Muscle layer of colon (tissue), 2 donors: ENCODE results near the gene LAG3.
A peak's percentile ranks its signal among the peaks of the same experiment; 100 is the strongest.

Experiments
- H3K27ac ChIP-seq: one replicate; pipeline ENCODE4 v1.7.0; 2013; ENCODE audit warnings: low read depth, mild to moderate bottlenecking, low read length, moderate library complexity
- H3K27me3 ChIP-seq, 2 donors: one replicate each; pipeline ENCODE4 v1.7.0; 2013; ENCODE audit warnings: low read length in 2 of 2, mild to moderate bottlenecking in 2 of 2; ENCODE audit not compliant: insufficient read depth in 2 of 2, control insufficient read depth in 1 of 2
- H3K36me3 ChIP-seq: one replicate; pipeline ENCODE4 v1.7.0; 2013; ENCODE audit warnings: mild to moderate bottlenecking, low read length; ENCODE audit not compliant: insufficient read depth
- H3K4me1 ChIP-seq: one replicate; pipeline ENCODE4 v1.7.0; 2013; ENCODE audit warnings: mild to moderate bottlenecking, low read length; ENCODE audit not compliant: insufficient read depth
- H3K4me3 ChIP-seq, 2 donors: one replicate each; pipeline ENCODE4 v1.7.0; 2013; ENCODE audit warnings: low read length in 2 of 2, low read depth in 1 of 2, mild to moderate bottlenecking in 1 of 2, moderate library complexity in 1 of 2
- H3K9ac ChIP-seq: one replicate; pipeline ENCODE4 v1.7.0; 2013; ENCODE audit warnings: low read length
- H3K9me3 ChIP-seq: one replicate; pipeline ENCODE4 v1.7.0; 2013; ENCODE audit warnings: mild to moderate bottlenecking, low read length
- donor health status: abdominal sarcoma.
- donor health status: Adenocarcinoma of cecum.

Gene LAG3

GRCh38 chr12:6768437-6768914, 3.8 kb upstream of the LAG3 start:
- peak overlapping the region; percentile 54 for H3K9ac ChIP-seq
- H3K27me3 ChIP-seq = no peaks in the 10 kb centered on the region
- peak overlapping the region; percentile 79 to 88 for H3K4me3 ChIP-seq
- peak overlapping the region; percentile 90 for H3K27ac ChIP-seq
- no peaks in the 10 kb centered on the region for H3K9me3 ChIP-seq
- H3K4me1 ChIP-seq = peaks cover 71% of the 10 kb centered on the region
- H3K36me3 ChIP-seq = peaks cover 14% of the 10 kb centered on the region

GRCh38 chr12:6768990-6769389, 3.3 kb upstream of the LAG3 start:
- Histone ChIP-seq H3K4me3 (peak overlapping the region; percentile 15 to 79), H3K9me3 (no peaks in the 10 kb centered on the region), H3K4me1 (peaks cover 67% of the 10 kb centered on the region), H3K27me3 (no peaks in the 10 kb centered on the region), H3K36me3 (peaks cover 14% of the 10 kb centered on the region), H3K9ac (peak overlapping the region; percentile 54), H3K27ac (peak overlapping the region; percentile 90)

- peaks cover 63% of the 10 kb centered on the region for H3K4me1 ChIP-seq
- H3K27ac ChIP-seq = peak overlapping the region; percentile 90
- peaks cover 14% of the 10 kb centered on the region for H3K36me3 ChIP-seq
- H3K27me3 ChIP-seq = no peaks in the 10 kb centered on the region
- no peak overlapping the region for H3K4me3 ChIP-seq
- H3K9ac ChIP-seq = no peak overlapping the region
- no peaks in the 10 kb centered on the region for H3K9me3 ChIP-seq
Observed at GRCh38 chr12:6769666-6770065, 2.7 kb upstream of the LAG3 start.

- Histone ChIP-seq H3K9me3 (no peaks in the 10 kb centered on the region), H3K27ac (peak overlapping the region; percentile 57), H3K9ac (no peak overlapping the region), H3K27me3 (no peaks in the 10 kb centered on the region), H3K4me3 (no peak overlapping the region), H3K4me1 (peaks cover 58% of the 10 kb centered on the region), H3K36me3 (peaks cover 14% of the 10 kb centered on the region)
Observed at GRCh38 chr12:6770094-6770493, 2.2 kb upstream of the LAG3 start.

- Histone ChIP-seq H3K9me3 (no peaks in the 10 kb centered on the region), H3K27ac (peak overlapping the region; percentile 57), H3K4me1 (peaks cover 53% of the 10 kb centered on the region), H3K27me3 (no peaks in the 10 kb centered on the region), H3K9ac (no peak overlapping the region), H3K36me3 (peaks cover 14% of the 10 kb centered on the region), H3K4me3 (no peak overlapping the region)
Observed at GRCh38 chr12:6770600-6770999, 1.7 kb upstream of the LAG3 start.

- peak overlapping the region; percentile 57 for H3K27ac ChIP-seq
- H3K4me1 ChIP-seq = peaks cover 50% of the 10 kb centered on the region
- H3K9me3 ChIP-seq = no peaks in the 10 kb centered on the region
- H3K4me3 ChIP-seq = no peak overlapping the region
- H3K27me3 ChIP-seq = no peaks in the 10 kb centered on the region
- peaks cover 14% of the 10 kb centered on the region for H3K36me3 ChIP-seq
- H3K9ac ChIP-seq = no peak overlapping the region
Observed at GRCh38 chr12:6771091-6771495, 1.2 kb upstream of the LAG3 start.

- Histone ChIP-seq H3K27ac (peak overlapping the region; percentile 57), H3K9me3 (no peaks in the 10 kb centered on the region), H3K36me3 (peaks cover 14% of the 10 kb centered on the region), H3K9ac (no peak overlapping the region), H3K4me1 (peaks cover 50% of the 10 kb centered on the region), H3K4me3 (peak overlapping the region in 1 of 2 donors; percentile 11), H3K27me3 (no peaks in the 10 kb centered on the region)
Observed at GRCh38 chr12:6771509-6772330, 600 bp upstream of the LAG3 start.

- no peak overlapping the region for H3K9ac ChIP-seq
- H3K4me1 ChIP-seq = peaks cover 58% of the 10 kb centered on the region
- H3K27ac ChIP-seq = no peak overlapping the region
- no peaks in the 10 kb centered on the region for H3K9me3 ChIP-seq
- H3K4me3 ChIP-seq = no peak overlapping the region
- peaks cover 14% of the 10 kb centered on the region for H3K36me3 ChIP-seq
- H3K27me3 ChIP-seq = no peaks in the 10 kb centered on the region
Observed at GRCh38 chr12:6772726-6773589, 638 bp downstream of the LAG3 start.

GRCh38 chr12:6773590-6774351, 1.5 kb downstream of the LAG3 start:
- Histone ChIP-seq H3K4me3 (no peak overlapping the region), H3K36me3 (peaks cover 14% of the 10 kb centered on the region), H3K27me3 (no peaks in the 10 kb centered on the region), H3K9me3 (no peaks in the 10 kb centered on the region), H3K4me1 (peaks cover 52% of the 10 kb centered on the region), H3K9ac (no peak overlapping the region), H3K27ac (no peak overlapping the region)

GRCh38 chr12:6774499-6775062, 2.3 kb downstream of the LAG3 start:
- peaks cover 10% of the 10 kb centered on the region for H3K36me3 ChIP-seq
- peaks cover 50% of the 10 kb centered on the region for H3K4me1 ChIP-seq
- H3K4me3 ChIP-seq = no peak overlapping the region
- no peak overlapping the region for H3K27ac ChIP-seq
- no peaks in the 10 kb centered on the region for H3K27me3 ChIP-seq
- no peaks in the 10 kb centered on the region for H3K9me3 ChIP-seq
- no peak overlapping the region for H3K9ac ChIP-seq
